GM13976 (cell line): Measurements from ENCODE around the gene OSBPL7.

Experiments
- DNase-seq: peaks from one replicate; pipeline ENCODE4 v3.0.0; 2012; ENCODE audit warnings: low spot score
- CTCF ChIP-seq: IDR thresholded peaks from 2 replicates; pipeline ENCODE4 v1.5.1; 2012; ENCODE audit warnings: borderline replicate concordance, mild to moderate bottlenecking; ENCODE audit not compliant: insufficient read depth; ENCODE audit errors: extremely low read depth, missing control alignments, control extremely low read depth
- in situ Hi-C: fragments of 300-500 bp; cut with MboI; formaldehyde crosslinking; loops from one replicate; pipeline ENCODE4 v1.12.0; 2022; ENCODE audit warnings: low sequenced_read_pairs, mixed read lengths, inconsistent platforms; ENCODE audit not compliant: unreplicated experiment

OSBPL7 gene

GRCh38 chr17:47836601-47837000, 15.0 kb upstream of the OSBPL7 start:
- in situ Hi-C loops = no loop called here
- no peak for DNase-seq
- no peak for TF ChIP-seq CTCF

GRCh38 chr17:47834756-47835155, 13.2 kb upstream of the OSBPL7 start:
- no peak for DNase-seq
- TF ChIP-seq CTCF = no peak
- in situ Hi-C loops = no loop called here

GRCh38 chr17:47831934-47832327, 10.3 kb upstream of the OSBPL7 start:
- in situ Hi-C loops = no loop called here
- TF ChIP-seq CTCF = no peak
- no peak for DNase-seq

- in situ Hi-C loops = no loop called here
- DNase-seq = peak; percentile 99
- no peak for TF ChIP-seq CTCF
Observed at GRCh38 chr17:47831003-47831933, 9.7 kb upstream of the OSBPL7 start, which contains the start of the genes LRRC46 and MRPL10. TSS of gene LRRC46 (plus strand) at chr17:47831670. CDS start at chr17:47831990, 320 bp downstream. TSS of gene MRPL10 (minus strand) at chr17:47831541. CDS start at chr17:47831511, 30 bp downstream.

GRCh38 chr17:47830396-47831002, 8.9 kb upstream of the OSBPL7 start:
- in situ Hi-C loops = no loop called here
- no peak for DNase-seq
- no peak for TF ChIP-seq CTCF

- in situ Hi-C loops = no loop called here
- no peak for TF ChIP-seq CTCF
- DNase-seq = no peak
Observed at GRCh38 chr17:47829870-47830269, 8.3 kb upstream of the OSBPL7 start.
